HEK293 (cell line): Measurements from ENCODE around the gene TSLP.

ENCODE experiments used
- CTCF ChIA-PET: fragments of 350-600 bp; formaldehyde crosslinking; extraction: SDS; loops from one replicate; lab custom pipeline; 2021; ENCODE audit warnings: antibody characterized with exemption; lab: Yijun Ruan, JAX
- POLR2A ChIA-PET: fragments of 300-600 bp; formaldehyde crosslinking; extraction: SDS; loops from one replicate; lab custom pipeline; 2020; ENCODE audit warnings: antibody characterized with exemption, inconsistent platforms; lab: Yijun Ruan, JAX
- H3K27ac ChIP-seq: fragments of 200-500 bp; sonication (Bioruptor generic); 2 replicates; pipeline ENCODE4 v1.5.1; 2014; ENCODE audit warnings: low read depth, low read length, control low read depth, inconsistent platforms; ENCODE audit errors: extremely low read depth
- H3K36me3 ChIP-seq, 2 experiments: fragments of 200-500 bp in 1 of 2; sonication (Bioruptor generic) in 1 of 2; 1 replicate in 1 of 2; 2 replicates in 1 of 2; pipeline ENCODE4 v1.5.1; 2014 to 2017; ENCODE audit warnings: inconsistent platforms in 2 of 2, low read length in 2 of 2; ENCODE audit not compliant: control insufficient read depth in 2 of 2, insufficient read depth in 1 of 2
- H3K4me1 ChIP-seq: fragments of 200-500 bp; sonication (Bioruptor generic); 2 replicates; pipeline ENCODE4 v1.5.1; 2014; ENCODE audit warnings: mild to moderate bottlenecking, low read length, inconsistent platforms; ENCODE audit not compliant: control insufficient read depth, insufficient read depth
- H3K4me3 ChIP-seq: 2 replicates; pipeline ENCODE4 v1.5.1; 2011; ENCODE audit warnings: low read depth, mild to moderate bottlenecking, control low read depth, low read length, moderate library complexity
- H3K9me3 ChIP-seq: fragments of 200-500 bp; sonication (Bioruptor generic); 2 replicates; pipeline ENCODE4 v1.5.1; 2014; ENCODE audit warnings: low read depth, low read length, inconsistent platforms; ENCODE audit not compliant: control insufficient read depth, insufficient read depth
- AEBP2 ChIP-seq: fragments of 450-650 bp; formaldehyde crosslinking; IDR thresholded peaks from 2 replicates; pipeline ENCODE4 v1.5.1; 2016; ENCODE audit warnings: missing biosample characterization, missing genetic modification characterization, borderline replicate concordance
- GLIS2 ChIP-seq: fragments of 450-650 bp; formaldehyde crosslinking; IDR thresholded peaks from 2 replicates; pipeline ENCODE4 v1.5.1; 2016; ENCODE audit warnings: missing biosample characterization, missing genetic modification characterization
- HOXD13 ChIP-seq: sonication (generic); formaldehyde crosslinking; IDR thresholded peaks from 2 replicates; pipeline ENCODE4 v1.8.0; 2022; ENCODE audit warnings: missing genetic modification reagents, borderline replicate concordance
- KLF17 ChIP-seq: fragments of 450-650 bp; formaldehyde crosslinking; IDR thresholded peaks from 2 replicates; pipeline ENCODE4 v1.5.1; 2016; ENCODE audit warnings: missing biosample characterization, missing genetic modification characterization
- PATZ1 ChIP-seq: fragments of 450-650 bp; formaldehyde crosslinking; IDR thresholded peaks from 2 replicates; pipeline ENCODE4 v1.5.1; 2016; ENCODE audit warnings: missing biosample characterization, missing genetic modification characterization
- SCRT2 ChIP-seq: fragments of 450-650 bp; formaldehyde crosslinking; IDR thresholded peaks from 2 replicates; pipeline ENCODE4 v1.5.1; 2016; ENCODE audit warnings: missing biosample characterization, missing genetic modification characterization
- SP7 ChIP-seq: fragments of 450-650 bp; formaldehyde crosslinking; IDR thresholded peaks from 2 replicates; pipeline ENCODE4 v1.5.1; 2016; ENCODE audit warnings: missing biosample characterization, missing genetic modification characterization
- TCF7L2 ChIP-seq: IDR thresholded peaks from 2 replicates; pipeline ENCODE4 v1.6.1; 2011; ENCODE audit warnings: low read depth, mild to moderate bottlenecking, inconsistent platforms, low read length, moderate library complexity, borderline replicate concordance
- ZBTB21 ChIP-seq: fragments of 450-650 bp; formaldehyde crosslinking; IDR thresholded peaks from 2 replicates; pipeline ENCODE4 v1.5.1; 2017; ENCODE audit warnings: missing biosample characterization, missing genetic modification characterization
- ZFP69B ChIP-seq: fragments of 450-650 bp; formaldehyde crosslinking; IDR thresholded peaks from 2 replicates; pipeline ENCODE4 v1.5.1; 2016; ENCODE audit warnings: missing biosample characterization, missing genetic modification characterization
- ZNF133 ChIP-seq: fragments of 450-650 bp; formaldehyde crosslinking; IDR thresholded peaks from 2 replicates; pipeline ENCODE4 v1.5.1; 2016; ENCODE audit warnings: missing biosample characterization, missing genetic modification characterization
- ZNF391 ChIP-seq: fragments of 450-650 bp; formaldehyde crosslinking; IDR thresholded peaks from 2 replicates; pipeline ENCODE4 v1.5.1; 2016; ENCODE audit warnings: low read depth, missing biosample characterization, missing genetic modification characterization, borderline replicate concordance
- ZNF530 ChIP-seq: fragments of 450-650 bp; formaldehyde crosslinking; IDR thresholded peaks from 2 replicates; pipeline ENCODE4 v1.5.1; 2016; ENCODE audit warnings: low read depth, missing biosample characterization, missing genetic modification characterization
- ZNF555 ChIP-seq: fragments of 450-650 bp; formaldehyde crosslinking; conservative IDR thresholded peaks from 2 replicates; pipeline ENCODE4 v1.5.1; 2017; ENCODE audit warnings: missing biosample characterization, mild to moderate bottlenecking, missing genetic modification characterization, inconsistent platforms
- ZNF571 ChIP-seq: fragments of 450-650 bp; formaldehyde crosslinking; IDR thresholded peaks from 2 replicates; pipeline ENCODE4 v1.5.0; 2017; ENCODE audit warnings: missing biosample characterization, missing genetic modification characterization
- ZNF704 ChIP-seq: fragments of 450-650 bp; formaldehyde crosslinking; IDR thresholded peaks from 2 replicates; pipeline ENCODE4 v1.5.1; 2016; ENCODE audit warnings: missing biosample characterization, missing genetic modification characterization
- ZNF768 ChIP-seq: fragments of 450-650 bp; formaldehyde crosslinking; IDR thresholded peaks from 2 replicates; pipeline ENCODE4 v1.5.1; 2018; ENCODE audit warnings: missing biosample characterization, mild to moderate bottlenecking, missing genetic modification characterization
- ZSCAN18 ChIP-seq: fragments of 450-650 bp; formaldehyde crosslinking; IDR thresholded peaks from 2 replicates; pipeline ENCODE4 v1.5.1; 2016; ENCODE audit warnings: missing biosample characterization, missing genetic modification characterization
- ZSCAN23 ChIP-seq: fragments of 450-650 bp; formaldehyde crosslinking; IDR thresholded peaks from 2 replicates; pipeline ENCODE4 v1.5.1; 2016; ENCODE audit warnings: missing biosample characterization, missing genetic modification characterization

The TSLP gene

GRCh38 chr5:111076091-111076490, 4.6 kb downstream of the TSLP start (continued):
- TF ChIP-seq ZFP69B (tag by site-specific recombination) (no peak), ZNF704 (no peak), ZBTB21 (tag by site-specific recombination) (no peak), ZNF555 (tag by site-specific recombination) (no peak), GLIS2 (tag by site-specific recombination) (no peak)

GRCh38 chr5:111077678-111078077, 6.2 kb downstream of the TSLP start:
- Histone ChIP-seq H3K4me1 (no peaks in the 10 kb centered on the region), H3K27ac (no peak overlapping the region), H3K36me3 (no peaks in the 10 kb centered on the region), H3K4me3 (no peak overlapping the region), H3K9me3 (no peaks in the 10 kb centered on the region)
- POLR2A ChIA-PET = no interaction called here
- CTCF ChIA-PET = no interaction called here
- TF ChIP-seq ZNF133 (tag by site-specific recombination) (no peak), HOXD13 (no peak), ZNF768 (no peak), TCF7L2 (no peak), ZNF571 (tag by site-specific recombination) (no peak)

GRCh38 chr5:111079846-111080245, 8.3 kb downstream of the TSLP start:
- no peaks in the 10 kb centered on the region for H3K4me1 ChIP-seq
- H3K27ac ChIP-seq = no peak overlapping the region
- TF ChIP-seq KLF17 (tag by site-specific recombination) = no peak
- no peak for TF ChIP-seq SCRT2 (tag by site-specific recombination)
- no peak for TF ChIP-seq ZSCAN23 (tag by site-specific recombination)
- TF ChIP-seq ZNF391 (tag by site-specific recombination) = no peak
- H3K4me3 ChIP-seq = no peak overlapping the region
- H3K36me3 ChIP-seq = no peaks in the 10 kb centered on the region
- CTCF ChIA-PET = interaction anchor here (0.7 kb wide), 1 partner anchor 194 kb away, joined by 3 read pairs; no protein-coding TSS in a partner anchor
- H3K9me3 ChIP-seq = no peaks in the 10 kb centered on the region
- POLR2A ChIA-PET = interaction anchor here (1.0 kb wide), 1 partner anchor 677 kb away, joined by 3 read pairs; the partner anchor contains the start of gene NREP

- CTCF ChIA-PET = no interaction called here
- Histone ChIP-seq H3K36me3 (no peaks in the 10 kb centered on the region), H3K9me3 (no peaks in the 10 kb centered on the region), H3K4me3 (no peak overlapping the region)
- no peak for TF ChIP-seq ZSCAN18 (tag by site-specific recombination)
- TF ChIP-seq PATZ1 (tag by site-specific recombination) = no peak
- TF ChIP-seq AEBP2 = no peak
- TF ChIP-seq ZNF530 = no peak
- peak; percentile 76 for TF ChIP-seq SP7 (tag by site-specific recombination)
- TF ChIP-seq, all 188 proteins: peak for 1
- POLR2A ChIA-PET = no interaction called here
- no peak overlapping the region for H3K27ac ChIP-seq
- H3K4me1 ChIP-seq = no peaks in the 10 kb centered on the region
Observed at GRCh38 chr5:111083323-111083722, 11.8 kb downstream of the TSLP start.
